NT2/D1 (cell line): ENCODE results near the gene RRM2.

ENCODE experiments used
- DNase-seq: peaks from one replicate; pipeline ENCODE4 v3.0.0-alpha.2; 2011; ENCODE audit warnings: low read depth, low spot score
- H3K27me3 ChIP-seq: 2 replicates; pipeline ENCODE4 v1.6.0; 2011; ENCODE audit warnings: mild to moderate bottlenecking; ENCODE audit not compliant: insufficient read length, insufficient read depth
- H3K36me3 ChIP-seq: 2 replicates; pipeline ENCODE4 v1.6.1; 2011; ENCODE audit warnings: mild to moderate bottlenecking, low read length, mixed read lengths; ENCODE audit not compliant: insufficient read depth, insufficient read length
- H3K4me1 ChIP-seq: 2 replicates; pipeline ENCODE4 v1.5.1; 2011; ENCODE audit not compliant: insufficient read depth, insufficient read length
- H3K4me3 ChIP-seq: 2 replicates; pipeline ENCODE4 v1.5.1; 2011; ENCODE audit warnings: low read depth; ENCODE audit not compliant: insufficient read length
- H3K9ac ChIP-seq: 2 replicates; pipeline ENCODE4 v1.6.0; 2011; ENCODE audit warnings: low read depth; ENCODE audit not compliant: insufficient read length
- H3K9me3 ChIP-seq: 2 replicates; pipeline ENCODE4 v1.5.1; 2011; ENCODE audit warnings: mild to moderate bottlenecking, low read length; ENCODE audit not compliant: insufficient read depth
- SUZ12 ChIP-seq: IDR thresholded peaks from 2 replicates; pipeline ENCODE4 v1.6.1; 2011; ENCODE audit not compliant: insufficient read length, insufficient read depth; ENCODE audit errors: extremely low read depth
- YY1 ChIP-seq: IDR thresholded peaks from 2 replicates; pipeline ENCODE4 v1.6.1; 2011; ENCODE audit not compliant: insufficient read length, insufficient read depth
- ZNF274 ChIP-seq: IDR thresholded peaks from 2 replicates; pipeline ENCODE4 v1.6.1; 2011; ENCODE audit warnings: mild to moderate bottlenecking, low read depth, low read length

The RRM2 gene

DNA sequence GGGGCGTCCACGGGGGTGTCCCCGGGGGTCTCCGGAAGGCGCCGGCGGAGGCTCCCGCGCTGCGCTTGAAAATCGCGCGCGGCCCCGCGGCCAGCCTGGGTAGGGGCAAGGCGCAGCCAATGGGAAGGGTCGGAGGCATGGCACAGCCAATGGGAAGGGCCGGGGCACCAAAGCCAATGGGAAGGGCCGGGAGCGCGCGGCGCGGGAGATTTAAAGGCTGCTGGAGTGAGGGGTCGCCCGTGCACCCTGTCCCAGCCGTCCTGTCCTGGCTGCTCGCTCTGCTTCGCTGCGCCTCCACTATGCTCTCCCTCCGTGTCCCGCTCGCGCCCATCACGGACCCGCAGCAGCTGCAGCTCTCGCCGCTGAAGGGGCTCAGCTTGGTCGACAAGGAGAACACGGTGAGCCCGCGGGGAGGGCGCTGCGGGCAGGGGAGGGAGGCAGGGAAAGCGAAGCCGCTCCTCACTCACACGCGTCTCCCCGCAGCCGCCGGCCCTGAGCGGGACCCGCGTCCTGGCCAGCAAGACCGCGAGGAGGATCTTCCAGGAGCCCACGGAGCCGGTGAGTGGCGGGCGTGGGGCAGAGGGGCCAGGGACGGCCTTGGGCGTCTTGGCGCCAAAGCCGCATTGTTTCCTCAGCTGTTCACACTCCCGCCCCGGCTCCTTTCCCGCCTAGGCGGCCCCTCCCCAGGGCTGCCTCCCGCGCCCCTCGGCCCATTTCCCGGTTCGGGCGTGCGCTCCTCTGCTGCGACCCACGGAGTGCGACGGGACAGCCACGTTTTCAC is at the start of gene RRM2:
Gene RRM2 (plus strand): TSS at position 240 of the 781 bp plus-strand sequence. CDS start 60 bp downstream, at position 300.
- Histone ChIP-seq H3K36me3 (peaks cover 47% of the 10 kb centered on the region), H3K4me1 (no peaks in the 10 kb centered on the region), H3K9me3 (no peaks in the 10 kb centered on the region)

DNA sequence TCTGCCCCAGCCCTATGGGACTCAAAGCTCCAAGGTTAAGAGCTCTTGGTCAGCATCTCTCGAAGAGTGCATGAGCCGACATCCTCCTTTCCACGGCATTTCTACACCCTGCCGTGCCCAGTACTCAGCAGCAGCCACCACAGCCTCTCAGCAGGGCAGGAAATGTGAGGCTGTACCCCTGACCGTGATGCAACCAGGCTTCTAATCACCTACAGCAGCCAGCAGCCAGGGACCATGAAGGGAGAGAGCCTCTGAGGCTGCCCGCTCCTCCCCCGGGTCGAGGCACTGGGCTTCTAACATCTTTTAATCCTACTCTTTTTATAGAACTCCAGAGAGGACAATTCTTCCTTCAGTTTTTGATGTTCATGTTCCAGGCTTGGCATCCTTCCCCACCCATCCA is 48.8 kb upstream of the RRM2 start:
- no peaks in the 10 kb centered on the region for H3K9me3 ChIP-seq
- no peak for DNase-seq
- H3K36me3 ChIP-seq: no peaks in the 10 kb centered on the region
- peaks cover 15% of the 10 kb centered on the region for H3K27me3 ChIP-seq
- no peak overlapping the region for H3K4me3 ChIP-seq
- TF ChIP-seq YY1 (no peak), SUZ12 (no peak), ZNF274 (no peak)
- no peak overlapping the region for H3K9ac ChIP-seq
- peaks cover 3% of the 10 kb centered on the region for H3K4me1 ChIP-seq

More for the DNA sequence above, at the start of gene RRM2:
- TF ChIP-seq ZNF274: no peak
- no peak for TF ChIP-seq SUZ12
- no peak for TF ChIP-seq YY1
- peak; percentile 95 for DNase-seq
- H3K4me3 ChIP-seq: peak within 1 kb of the TSS; percentile 96
- peak within 1 kb of the TSS; percentile 98 for H3K9ac ChIP-seq
- no peaks in the 10 kb centered on the region for H3K27me3 ChIP-seq

DNA sequence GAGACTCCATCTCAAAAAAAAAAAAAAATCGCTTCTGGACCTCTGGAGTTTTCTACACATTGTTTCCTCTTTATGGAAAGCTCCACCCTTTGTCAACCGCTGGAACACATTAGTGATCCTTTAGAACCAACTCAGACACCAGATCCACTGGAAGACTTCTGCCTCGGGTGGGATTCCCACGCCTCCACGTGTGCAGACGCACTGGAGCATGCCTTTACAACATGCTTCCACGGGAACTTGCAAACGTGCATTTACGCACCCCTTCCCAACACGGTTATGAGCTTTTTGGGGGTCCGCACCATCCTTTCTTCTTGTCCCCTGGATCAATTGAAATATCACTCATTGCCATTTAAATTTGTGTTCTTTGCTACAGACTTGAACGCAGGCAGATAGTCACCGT is 47.4 kb upstream of the RRM2 start:
- Histone ChIP-seq H3K9ac (no peak overlapping the region), H3K4me3 (no peak overlapping the region), H3K27me3 (peaks cover 23% of the 10 kb centered on the region), H3K4me1 (peaks cover 3% of the 10 kb centered on the region), H3K36me3 (no peaks in the 10 kb centered on the region), H3K9me3 (no peaks in the 10 kb centered on the region)
- DNase-seq: no peak
- TF ChIP-seq ZNF274 (no peak), SUZ12 (no peak), YY1 (no peak)

DNA sequence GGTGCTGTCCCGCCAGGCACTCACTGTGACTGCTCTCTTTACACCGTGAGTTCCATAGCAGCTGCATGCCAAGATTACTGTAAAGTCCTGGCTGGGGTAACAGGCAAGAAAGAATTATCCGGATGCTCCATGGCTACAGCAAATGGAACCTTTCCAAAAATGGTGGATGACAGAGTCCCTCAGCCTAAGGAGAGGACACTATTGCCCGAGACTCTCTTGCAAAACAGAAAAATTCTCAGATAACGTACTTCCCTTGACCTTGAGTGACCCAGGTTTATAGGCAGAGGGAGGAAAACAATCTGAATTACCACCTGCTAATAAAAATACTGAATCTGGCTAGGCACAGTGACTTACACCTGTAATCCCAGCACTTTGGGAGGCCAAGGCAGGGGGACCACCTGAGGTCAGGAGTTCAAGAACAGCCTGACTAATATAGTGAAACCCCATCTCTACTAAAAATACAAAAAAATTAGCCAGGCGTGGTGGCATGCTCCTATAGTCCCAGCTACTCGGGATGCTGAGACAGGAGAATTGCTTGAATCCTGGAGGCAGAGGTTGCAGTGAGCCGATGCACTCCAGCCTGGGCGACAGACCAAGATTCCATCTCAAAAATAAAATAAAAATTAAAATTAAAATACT is 46.8 kb upstream of the RRM2 start:
- Histone ChIP-seq H3K9me3 (no peaks in the 10 kb centered on the region), H3K9ac (no peak overlapping the region), H3K36me3 (no peaks in the 10 kb centered on the region), H3K4me1 (peaks cover 3% of the 10 kb centered on the region), H3K27me3 (peaks cover 25% of the 10 kb centered on the region), H3K4me3 (no peak overlapping the region)
- TF ChIP-seq SUZ12: no peak
- no peak for TF ChIP-seq ZNF274
- TF ChIP-seq YY1: no peak
- no peak for DNase-seq

DNA sequence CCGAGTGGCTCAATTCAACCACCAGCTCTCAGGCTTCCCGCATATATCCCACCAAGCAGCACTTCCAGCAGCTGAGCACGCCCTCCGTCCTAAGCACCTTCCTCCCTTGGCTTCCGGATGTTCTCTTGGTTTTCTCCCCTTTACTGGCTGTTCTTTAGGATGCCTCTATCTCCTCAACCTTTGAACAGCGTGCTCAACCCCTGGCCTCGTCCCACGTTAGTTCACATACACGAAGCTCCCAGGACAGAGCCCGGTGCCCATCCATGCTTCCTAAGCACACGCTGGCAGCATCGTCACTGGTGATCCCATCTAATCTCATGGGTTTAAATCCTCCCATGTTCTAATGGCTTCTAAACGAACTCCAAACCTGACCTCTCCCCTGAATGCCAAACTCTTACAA is 46.0 kb upstream of the RRM2 start:
- peaks cover 32% of the 10 kb centered on the region for H3K27me3 ChIP-seq
- no peak for TF ChIP-seq SUZ12
- no peak for TF ChIP-seq ZNF274
- no peak for TF ChIP-seq YY1

DNA sequence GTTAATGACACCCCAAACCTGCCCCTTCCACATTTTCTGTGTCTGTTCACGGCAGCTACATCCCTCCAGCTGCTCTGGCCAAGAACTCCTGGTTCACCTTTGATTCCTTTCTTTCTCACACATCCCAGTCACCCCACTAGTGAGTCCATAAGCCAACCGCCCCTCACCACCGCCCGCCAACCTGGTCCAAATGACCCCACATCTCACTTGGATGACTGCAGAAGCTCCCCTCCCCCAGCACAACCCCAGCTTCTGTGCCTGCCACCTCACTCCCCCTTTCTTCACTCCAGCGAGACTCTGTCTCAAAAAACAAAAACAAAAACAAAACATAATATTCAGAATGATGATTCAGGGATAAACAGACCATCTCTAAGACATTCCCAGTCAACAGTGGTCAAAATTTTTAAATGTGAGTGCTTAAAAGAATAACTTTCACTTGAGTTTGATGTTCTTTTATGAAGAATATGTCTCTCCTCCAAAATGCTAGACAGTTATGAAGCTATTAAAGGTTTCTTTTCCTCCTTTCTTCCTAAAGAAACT is 45.5 kb upstream of the RRM2 start:
- Histone ChIP-seq H3K27me3 (peaks cover 32% of the 10 kb centered on the region), H3K4me1 (peaks cover 3% of the 10 kb centered on the region), H3K9ac (no peak overlapping the region), H3K9me3 (no peaks in the 10 kb centered on the region), H3K36me3 (no peaks in the 10 kb centered on the region), H3K4me3 (no peak overlapping the region)
- TF ChIP-seq SUZ12 (no peak), YY1 (no peak), ZNF274 (no peak)
- no peak for DNase-seq

More for the DNA sequence above, 46.0 kb upstream of the RRM2 start:
- DNase-seq: no peak
- H3K9me3 ChIP-seq: no peaks in the 10 kb centered on the region
- peaks cover 3% of the 10 kb centered on the region for H3K4me1 ChIP-seq
- H3K4me3 ChIP-seq: no peak overlapping the region
- no peak overlapping the region for H3K9ac ChIP-seq
- H3K36me3 ChIP-seq: no peaks in the 10 kb centered on the region

GRCh38 chr2:10078001-10078400 is 44.5 kb upstream of the RRM2 start:
- H3K27me3 ChIP-seq: peaks cover 32% of the 10 kb centered on the region
- no peak overlapping the region for H3K4me3 ChIP-seq
- no peaks in the 10 kb centered on the region for H3K36me3 ChIP-seq
- peaks cover 2% of the 10 kb centered on the region for H3K4me1 ChIP-seq
- no peak for TF ChIP-seq YY1
- no peak for TF ChIP-seq SUZ12
- TF ChIP-seq ZNF274: no peak
- no peak overlapping the region for H3K9ac ChIP-seq
- DNase-seq: no peak
- no peaks in the 10 kb centered on the region for H3K9me3 ChIP-seq
